ENCODE measurements around the gene TRPM3. TPM values are rescaled to one million over a fixed set of nuclear protein-coding genes. Genes with fewer than 3 reads are reported as not detected.

Gene TRPM3
- total and polyA plus RNA-seq, 2 of the 8 experiments (the other 6 are each of a cell fraction or from before 2014, with no cell fraction given), result 2.4 to 10.9 TPM

- no peak for TF ChIP-seq MAFK (IDR thresholded peaks at IDR 0.05; ENCODE audit: low read depth, low read length)
- TF ChIP-seq ATF3 (IDR thresholded peaks at IDR 0.05; ENCODE audit: insufficient read depth, low read depth, low read length), result no peak
- no peak for TF ChIP-seq FOSL1 (IDR thresholded peaks at IDR 0.05; ENCODE audit: insufficient read depth, low read depth, low read length)
- TF ChIP-seq RXRA (IDR thresholded peaks at IDR 0.05; ENCODE audit: insufficient read depth, low read depth, low read length), result no peak
- TF ChIP-seq MAX (IDR thresholded peaks at IDR 0.05), result no peak
- no peak for TF ChIP-seq NANOG (IDR thresholded peaks at IDR 0.05; ENCODE audit: insufficient read depth, low read depth, low read length, poor library complexity, severe bottlenecking)
These were observed 630.9 kb downstream of the TRPM3 start (continued) for GRCh38 chr9:70490478-70490877.

Data from H1 (cell line).